Measurements from ENCODE around the gene IBTK.
"Not testable (repeated sequence)": the region's sequence is repeated elsewhere in the genome, so short reads cannot be mapped to it uniquely, and the experiment has no call there.

The IBTK gene

DNA sequence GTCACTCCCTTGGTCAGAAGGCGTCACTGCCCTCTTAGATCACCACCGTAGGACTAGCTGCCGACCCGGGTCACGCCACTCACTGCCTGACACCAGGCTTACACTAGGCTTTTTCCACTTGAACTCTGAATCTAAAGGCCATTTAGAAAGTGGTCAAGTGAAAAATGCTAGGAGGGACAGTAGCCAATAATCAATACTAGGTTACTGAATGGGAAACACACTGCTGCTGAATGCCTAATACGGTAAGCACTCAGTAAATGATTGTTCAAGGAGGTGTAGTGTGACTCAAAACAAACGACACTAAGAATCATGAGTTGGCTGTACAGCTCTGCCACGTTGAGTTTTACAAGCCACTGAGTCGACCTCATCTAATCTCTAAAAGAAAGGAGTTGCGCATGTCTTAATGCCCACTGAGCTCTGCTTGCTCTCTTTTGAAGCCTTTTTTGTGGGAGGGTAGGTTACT is 760 bp upstream of the IBTK start:
- FAIRE-seq: no peak

DNA sequence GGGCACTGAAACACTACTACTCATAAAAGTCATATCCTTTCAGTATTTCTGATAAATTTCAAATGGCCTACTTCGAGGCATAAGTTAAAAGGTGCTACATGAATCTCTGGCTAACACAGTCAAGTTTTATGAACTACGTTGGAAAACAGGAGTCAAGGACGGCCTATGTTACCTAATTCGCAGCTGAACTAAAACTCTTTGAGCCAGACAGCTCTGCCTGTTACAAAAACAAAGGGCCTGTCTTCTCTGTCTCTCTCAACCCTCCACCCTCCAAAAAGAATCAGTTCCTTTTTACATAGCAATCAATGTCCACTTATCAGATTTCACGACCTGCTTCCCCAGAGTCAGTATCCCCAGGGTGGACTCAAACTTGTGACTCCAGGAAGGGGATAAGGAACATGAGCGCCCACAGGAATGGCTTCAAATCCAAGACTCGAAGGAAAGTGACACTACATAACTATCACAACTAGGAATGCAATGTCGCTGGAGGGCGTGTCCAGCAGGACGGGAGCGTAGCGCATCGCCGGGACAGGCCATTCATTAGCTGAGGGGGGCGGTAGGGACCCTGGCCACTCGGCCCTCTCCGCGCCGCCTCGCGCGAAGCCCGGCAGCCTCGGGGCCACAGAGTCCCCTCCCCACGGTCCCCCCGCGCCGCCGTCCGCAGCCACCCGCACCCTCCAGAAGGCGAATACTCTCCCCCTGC is 591 bp downstream of the IBTK start:
- DNase-seq (ENCODE audit: insufficient read length, low spot score): peak; percentile 54
- FAIRE-seq: no peak

More for the DNA sequence above, 760 bp upstream of the IBTK start:
- no peak for DNase-seq (ENCODE audit: insufficient read length, low spot score)

DNA sequence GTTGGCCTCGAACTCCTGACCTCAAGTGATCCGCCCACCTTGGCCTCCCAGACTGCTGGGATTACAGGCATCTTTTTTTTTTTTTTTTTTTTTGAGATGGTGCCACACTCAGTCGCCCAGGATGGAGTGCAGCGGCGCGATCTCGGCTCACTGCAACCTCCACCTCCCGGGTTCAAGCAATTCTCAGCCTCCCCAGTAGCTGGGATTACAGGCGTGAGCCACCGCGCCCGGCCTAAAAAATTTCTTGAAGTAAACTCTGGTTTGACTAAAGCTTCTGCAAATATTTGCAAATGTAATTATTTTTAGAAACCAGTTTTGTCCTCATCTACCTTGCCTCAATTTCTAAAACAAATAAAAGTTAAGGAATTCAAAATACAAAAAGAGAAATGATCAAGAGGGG is 1.2 kb downstream of the IBTK start:
- no peak for DNase-seq (ENCODE audit: insufficient read length, low spot score)

DNA sequence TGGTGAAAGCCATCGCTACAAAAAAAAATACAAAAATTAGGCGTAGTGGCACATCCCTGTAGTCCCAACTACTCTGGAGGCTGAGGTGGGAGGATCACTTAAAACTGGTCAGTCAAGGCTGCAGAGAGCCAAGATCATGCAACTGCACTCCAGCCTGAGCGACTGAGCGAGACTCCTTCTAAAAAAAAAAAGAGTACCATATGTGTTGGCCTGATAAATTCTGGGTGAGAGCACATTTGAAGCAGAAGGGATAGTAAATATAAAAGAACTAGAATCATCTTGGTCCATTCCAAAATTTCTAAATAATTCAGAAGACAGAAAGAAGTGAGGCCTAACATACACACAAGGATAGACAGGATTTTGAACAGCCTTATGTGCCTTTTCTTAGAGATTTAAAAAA is 2.2 kb downstream of the IBTK start:
- DNase-seq (ENCODE audit: insufficient read length, low spot score) (no peak), FAIRE-seq (no peak)

More for the DNA sequence above, 1.2 kb downstream of the IBTK start:
- FAIRE-seq: no peak

DNA sequence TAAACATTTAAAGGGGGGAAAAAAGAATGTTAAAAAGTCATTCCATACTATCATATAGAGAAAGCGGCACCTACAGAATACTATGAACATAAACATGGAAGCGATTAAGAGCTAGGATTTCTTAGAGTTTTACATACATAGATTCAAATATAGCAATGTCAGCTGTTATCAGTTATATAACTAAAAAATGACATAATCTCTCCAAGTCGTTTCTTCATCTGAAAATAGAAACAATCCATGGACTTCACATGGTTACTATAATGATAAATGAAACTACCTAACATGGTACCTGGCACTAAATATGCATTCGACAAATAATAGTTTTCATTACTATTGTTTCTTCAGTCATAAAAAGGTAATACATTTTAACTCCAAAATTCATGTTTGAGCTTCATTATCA is 3.7 kb downstream of the IBTK start:
- DNase-seq (ENCODE audit: insufficient read length, low spot score): no peak
- no peak for FAIRE-seq

DNA sequence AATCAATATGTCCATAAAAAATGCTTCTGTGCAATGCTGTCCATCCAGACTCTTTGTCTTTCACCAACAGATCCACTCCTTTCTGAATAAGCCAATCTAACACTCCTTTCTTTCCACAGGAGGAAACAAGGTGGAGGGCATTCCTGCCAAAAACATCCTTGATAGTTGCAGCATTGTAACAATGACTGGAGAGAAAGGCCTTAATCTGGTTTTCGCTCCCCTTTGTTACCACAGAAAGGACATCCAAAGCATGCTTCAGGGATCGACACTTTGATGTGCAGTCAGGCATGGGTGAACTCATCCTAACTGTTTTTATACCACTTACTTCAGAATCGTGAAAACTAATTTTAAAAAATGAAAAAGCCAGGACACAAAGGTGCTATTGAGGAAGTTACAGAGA is 7.4 kb downstream of the IBTK start:
- DNase-seq (ENCODE audit: insufficient read length, low spot score): no peak
- no peak for FAIRE-seq

DNA sequence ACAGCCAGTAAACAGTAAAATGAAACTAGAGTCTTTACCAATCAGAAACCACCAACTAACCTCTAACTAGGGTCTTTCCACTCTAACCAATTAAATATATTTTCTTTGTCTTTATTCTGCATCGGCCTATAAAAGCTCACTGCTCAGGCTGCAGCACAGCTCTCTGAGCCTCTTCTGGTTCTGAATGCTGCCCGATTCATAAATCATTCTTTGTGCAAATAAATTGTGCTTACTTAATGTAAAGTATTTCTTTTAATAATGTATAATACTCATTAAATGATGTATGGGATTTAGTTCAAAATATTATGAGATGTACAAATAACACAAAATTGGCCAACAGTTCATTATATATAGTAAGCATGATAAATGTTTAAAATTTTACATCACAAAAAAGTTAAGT is 7.9 kb downstream of the IBTK start:
- no peak for DNase-seq (ENCODE audit: insufficient read length, low spot score)
- no peak for FAIRE-seq

DNA sequence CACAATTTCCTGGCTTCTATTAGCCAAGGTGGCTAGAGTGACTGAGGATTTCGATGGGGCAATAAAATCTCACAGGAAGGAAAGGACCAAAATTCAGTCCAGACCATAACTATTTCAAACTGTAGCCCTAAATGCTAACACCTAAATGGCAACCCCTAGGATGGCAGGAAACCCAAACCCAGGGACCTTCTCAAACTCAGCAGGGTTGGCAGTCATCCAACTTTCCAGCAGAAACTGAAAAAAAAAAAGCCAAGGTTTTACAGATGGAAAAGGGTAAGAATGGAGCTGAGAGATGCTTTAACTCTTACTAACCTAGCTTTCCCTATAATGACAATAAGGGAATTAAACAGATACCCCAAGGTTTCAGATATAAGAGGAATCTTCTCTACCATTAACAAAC is 10.5 kb downstream of the IBTK start:
- no peak for FAIRE-seq
- DNase-seq (ENCODE audit: insufficient read length, low spot score): no peak

DNA sequence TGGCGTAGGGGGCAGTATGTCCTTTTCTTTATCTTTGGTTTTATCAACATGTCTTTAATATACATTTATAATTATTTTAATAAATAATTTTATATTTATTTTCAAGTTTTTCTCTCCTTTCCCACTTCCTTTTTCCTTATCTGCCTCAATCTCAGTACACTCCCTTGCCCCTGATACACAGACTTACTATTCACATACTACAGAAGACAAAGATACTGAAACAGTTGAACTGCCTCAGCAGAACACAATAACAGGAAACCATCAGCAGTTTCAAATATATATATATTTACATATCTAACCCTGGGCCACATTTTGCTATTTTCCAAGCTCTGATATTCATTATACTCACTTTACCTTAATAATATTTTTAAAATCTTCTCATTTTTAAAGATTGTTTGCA is 19.8 kb downstream of the IBTK start:
- FAIRE-seq: no peak
- DNase-seq (ENCODE audit: insufficient read length, low spot score): no peak

DNA sequence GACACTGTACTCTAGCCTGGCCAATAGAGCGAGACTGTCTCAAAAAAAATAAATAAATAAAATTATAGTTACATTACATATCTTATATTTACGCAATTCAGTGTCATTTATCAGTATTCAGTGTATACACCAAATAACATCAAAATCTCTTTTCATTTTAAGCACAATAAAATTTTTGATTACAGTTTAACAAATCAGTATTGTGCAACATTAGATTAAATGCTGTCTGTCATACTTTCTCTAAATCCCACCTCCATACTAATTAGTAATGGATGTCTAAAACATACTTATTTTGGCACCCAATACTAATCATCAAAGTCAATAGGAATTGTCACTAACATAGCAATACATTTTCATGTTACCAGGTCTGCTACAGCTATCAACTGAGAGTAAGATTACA is 27.4 kb downstream of the IBTK start:
- FAIRE-seq: no peak
- no peak for DNase-seq (ENCODE audit: insufficient read length, low spot score)

DNA sequence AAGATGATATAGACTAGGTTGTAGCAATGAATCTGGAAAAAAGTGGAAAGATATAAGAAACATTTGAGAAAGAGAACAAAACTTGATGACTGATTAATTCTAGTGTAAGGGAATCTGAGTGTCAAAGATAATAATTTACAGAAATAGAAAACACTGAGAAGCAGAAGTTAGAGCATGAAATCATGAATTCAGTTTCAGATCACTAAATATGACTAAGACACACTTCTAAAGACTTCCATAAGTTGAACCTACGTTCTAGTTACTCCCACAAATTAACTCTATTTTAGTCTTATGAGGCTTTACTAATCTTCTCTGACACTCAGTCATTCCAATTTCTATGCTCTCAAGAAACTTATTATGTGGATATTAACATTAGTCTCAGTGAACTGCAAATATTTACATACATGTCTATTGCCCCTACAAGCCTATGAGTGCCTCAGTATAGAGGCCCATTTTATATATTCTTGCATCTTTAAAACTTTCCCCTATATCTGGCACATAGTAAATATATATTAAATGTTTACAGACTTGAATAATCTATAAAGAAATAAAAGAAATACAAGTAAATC is 30.4 kb downstream of the IBTK start:
- DNase-seq (ENCODE audit: insufficient read length, low spot score): no peak
- no peak for FAIRE-seq

DNA sequence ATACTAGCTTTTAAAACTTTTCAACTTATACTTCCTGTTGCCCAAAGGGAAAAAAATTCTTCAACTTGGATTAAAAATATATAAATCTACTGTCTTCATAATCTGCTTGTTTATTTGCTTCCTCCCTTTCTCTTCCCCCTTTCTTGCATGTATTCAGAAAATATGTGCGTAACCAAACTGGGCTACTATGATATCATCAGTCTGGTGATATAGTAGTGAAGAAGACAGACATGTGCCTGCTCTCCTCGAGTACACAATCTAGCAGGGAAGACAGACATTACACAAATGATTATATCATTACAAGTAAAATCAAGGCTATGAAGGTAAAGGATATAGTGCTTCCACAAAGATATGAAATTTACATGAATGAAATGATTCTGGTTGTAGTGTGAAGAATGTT is 31.0 kb downstream of the IBTK start:
- FAIRE-seq (no peak), DNase-seq (ENCODE audit: insufficient read length, low spot score) (no peak)

DNA sequence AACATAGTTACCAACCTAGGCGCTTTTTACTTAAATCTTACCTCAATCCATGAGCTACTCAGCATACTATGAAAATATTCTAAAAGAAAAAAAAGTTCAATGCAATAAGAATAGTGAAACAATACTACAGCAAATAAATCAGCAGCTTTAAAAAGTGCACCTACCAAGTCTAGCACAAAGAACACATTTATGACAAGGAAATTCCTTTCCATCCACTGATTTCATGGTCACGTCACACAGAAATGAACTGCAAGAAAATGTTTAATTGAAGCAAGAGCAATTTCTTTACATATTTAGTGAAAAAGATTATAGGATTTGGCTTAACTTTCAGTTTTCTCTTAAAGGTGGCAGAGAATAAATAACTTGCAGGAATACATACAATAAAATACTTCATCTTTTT is 36.2 kb downstream of the IBTK start:
- DNase-seq (ENCODE audit: insufficient read length, low spot score) (no peak), FAIRE-seq (no peak)

DNA sequence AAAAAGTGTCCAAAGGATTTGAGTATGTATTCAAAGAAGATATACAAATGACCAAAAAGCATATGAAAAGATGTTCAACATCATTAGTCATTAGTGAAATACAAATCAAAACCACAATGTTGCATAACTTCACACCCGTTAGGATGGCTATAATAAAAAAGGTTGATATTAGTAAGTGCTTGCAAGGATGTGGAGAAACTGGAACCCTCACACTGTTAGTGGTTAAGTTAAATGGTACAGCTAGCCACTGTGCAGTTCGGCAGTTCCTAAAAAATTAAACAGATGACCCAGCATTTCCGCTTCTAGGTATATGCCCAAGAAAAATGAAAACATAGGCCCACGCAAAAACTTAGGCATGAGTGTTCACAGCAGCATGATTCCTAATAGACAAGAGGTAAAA is 38.6 kb downstream of the IBTK start:
- FAIRE-seq: no peak
- no peak for DNase-seq (ENCODE audit: insufficient read length, low spot score)

DNA sequence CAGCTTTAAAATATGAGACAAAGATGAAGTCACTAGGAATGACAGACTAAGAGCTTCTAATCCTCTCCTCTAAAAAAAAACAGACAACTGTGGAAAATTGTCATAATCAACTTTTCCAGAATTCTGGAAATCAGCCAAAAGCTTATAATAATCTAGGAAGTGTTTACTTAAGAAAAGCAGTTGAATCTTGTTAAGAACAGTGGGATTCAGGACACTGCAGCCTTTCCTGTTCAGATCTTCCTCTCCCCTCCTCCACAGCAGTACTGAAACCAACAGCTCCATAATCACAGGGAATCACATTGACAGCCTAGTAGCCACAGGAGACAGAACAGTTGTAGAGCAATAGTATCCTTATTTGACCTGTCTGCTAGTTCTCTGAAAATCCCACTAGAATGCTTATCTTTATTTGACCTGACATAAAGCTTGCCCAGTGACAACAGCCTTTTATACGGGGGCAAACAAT is 41.6 kb downstream of the IBTK start:
- FAIRE-seq: no peak
- DNase-seq (ENCODE audit: insufficient read length, low spot score): no peak

DNA sequence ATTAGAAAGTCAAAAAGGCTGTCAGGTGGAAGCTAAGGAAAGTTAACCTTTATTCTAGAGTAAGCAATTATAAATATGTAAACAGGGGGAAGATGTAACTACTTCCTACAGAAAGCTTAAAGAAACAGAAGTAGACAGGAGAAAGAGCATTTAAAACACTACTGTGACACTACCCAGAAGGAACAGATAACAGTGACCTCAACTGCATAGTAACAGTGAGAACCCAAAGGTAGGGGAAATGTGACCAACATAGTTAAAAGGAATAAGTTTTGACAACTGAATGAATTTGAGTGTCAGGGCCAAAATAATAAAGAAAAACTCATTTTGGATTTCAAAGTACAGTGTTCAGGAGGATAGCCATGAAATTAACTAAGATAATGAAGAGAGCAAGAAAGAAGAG is 43.5 kb downstream of the IBTK start:
- DNase-seq (ENCODE audit: insufficient read length, low spot score) (no peak), FAIRE-seq (no peak)

DNA sequence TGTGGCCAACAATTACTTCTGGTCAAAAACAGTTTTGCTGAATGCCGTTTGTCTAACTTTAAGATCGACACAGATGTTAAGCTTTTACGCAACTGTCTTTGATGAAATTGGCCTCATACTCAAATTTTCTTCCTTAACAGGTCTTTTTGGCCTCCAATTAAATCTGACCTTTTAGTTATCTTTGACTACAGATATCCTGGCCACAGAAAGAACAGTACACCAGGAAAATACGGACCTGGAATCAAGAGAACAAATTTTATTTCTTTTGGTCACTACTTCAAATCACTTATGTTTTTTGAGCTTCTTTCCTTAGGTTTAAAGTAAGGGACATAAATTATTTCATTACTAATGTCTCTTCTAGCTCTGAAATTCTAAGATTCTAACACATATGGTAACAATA is 49.8 kb downstream of the IBTK start:
- no peak for FAIRE-seq
- DNase-seq (ENCODE audit: insufficient read length, low spot score): no peak

DNA sequence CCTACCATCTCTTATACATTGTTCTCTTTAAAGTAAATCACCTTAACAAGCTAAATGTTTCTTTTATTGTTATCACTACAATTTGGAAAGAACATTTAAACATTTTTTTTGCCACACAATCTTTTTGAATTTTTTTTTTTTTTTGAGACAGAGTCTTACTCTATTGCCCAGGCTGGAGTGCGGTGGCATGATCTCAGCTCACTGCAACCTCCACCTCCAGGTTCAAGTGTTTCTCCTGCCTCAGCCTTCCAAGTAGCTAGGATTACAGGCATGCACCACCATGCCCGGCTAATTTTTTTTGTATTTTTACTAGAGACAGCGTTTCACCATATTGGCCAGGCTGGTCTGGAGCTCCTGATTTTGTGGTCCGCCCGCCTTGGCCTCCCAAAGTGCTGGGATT is 50.3 kb downstream of the IBTK start:
- not testable (repeated sequence) for FAIRE-seq; DNase-seq (ENCODE audit: insufficient read length, low spot score)

DNA sequence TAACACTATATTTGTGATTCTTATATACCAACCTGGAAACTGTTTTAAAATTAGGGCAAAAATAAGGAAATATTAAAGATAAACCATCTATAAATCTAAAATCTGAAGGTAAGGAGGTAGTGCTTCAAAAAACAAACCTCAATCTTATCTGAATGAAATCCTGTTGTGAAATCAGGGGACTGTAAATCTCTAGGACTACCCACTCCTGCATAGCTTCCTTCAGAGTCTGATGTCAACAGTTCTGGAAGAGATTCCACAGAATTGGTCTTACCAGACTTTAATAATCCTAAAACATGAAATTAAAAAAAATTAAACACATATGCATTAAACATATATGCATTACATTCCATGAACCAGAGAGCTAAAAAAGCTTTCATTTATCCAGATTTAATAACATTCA is 51.4 kb downstream of the IBTK start:
- DNase-seq (ENCODE audit: insufficient read length, low spot score) (no peak), FAIRE-seq (no peak)

DNA sequence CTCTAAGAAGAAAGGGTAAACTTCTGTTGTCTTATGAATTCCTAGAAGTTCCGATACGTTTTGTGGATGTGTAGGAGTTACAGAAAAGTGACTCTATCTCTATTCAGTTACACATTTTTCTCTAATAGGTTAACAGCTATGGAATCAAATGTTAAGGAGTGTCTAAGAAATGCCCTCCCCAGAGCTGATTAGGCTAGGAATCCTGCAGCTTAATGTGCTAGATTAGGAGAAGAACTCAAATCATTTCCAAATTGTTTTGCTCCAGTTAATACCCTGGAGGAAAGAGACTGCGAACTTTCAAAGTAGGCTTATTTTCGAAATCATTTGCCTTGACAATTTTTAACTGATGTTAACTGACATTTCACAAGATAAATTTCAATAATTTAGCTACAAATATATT is 51.9 kb downstream of the IBTK start:
- FAIRE-seq (no peak), DNase-seq (ENCODE audit: insufficient read length, low spot score) (no peak)

DNA sequence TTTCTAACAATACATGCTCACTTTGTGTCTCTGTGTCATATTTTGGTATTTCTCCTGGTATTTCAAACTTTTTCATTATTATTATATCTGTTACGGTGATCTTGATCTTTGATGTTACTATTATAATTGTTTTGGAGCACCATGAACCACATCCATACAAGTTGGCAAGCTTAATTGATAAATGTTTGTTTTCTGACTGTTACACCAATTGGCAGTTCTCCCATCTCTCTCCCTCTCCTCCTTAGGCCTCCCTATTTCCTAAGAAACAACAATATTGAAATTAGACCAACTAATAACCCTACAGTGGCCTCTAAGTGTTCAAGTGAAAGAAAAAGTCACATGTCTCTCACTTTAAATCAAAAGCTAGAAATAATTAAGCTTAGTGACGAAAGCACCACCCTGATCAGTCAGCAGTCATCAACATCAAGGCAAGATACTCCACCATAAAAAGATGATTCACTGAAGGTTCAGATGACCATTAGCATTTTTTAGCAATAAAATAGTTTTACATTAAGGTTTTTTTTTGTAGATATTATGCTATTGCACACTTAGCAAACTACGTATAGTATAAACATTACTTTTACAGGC is 61.5 kb downstream of the IBTK start:
- DNase-seq (ENCODE audit: insufficient read length, low spot score) (no peak), FAIRE-seq (no peak)

DNA sequence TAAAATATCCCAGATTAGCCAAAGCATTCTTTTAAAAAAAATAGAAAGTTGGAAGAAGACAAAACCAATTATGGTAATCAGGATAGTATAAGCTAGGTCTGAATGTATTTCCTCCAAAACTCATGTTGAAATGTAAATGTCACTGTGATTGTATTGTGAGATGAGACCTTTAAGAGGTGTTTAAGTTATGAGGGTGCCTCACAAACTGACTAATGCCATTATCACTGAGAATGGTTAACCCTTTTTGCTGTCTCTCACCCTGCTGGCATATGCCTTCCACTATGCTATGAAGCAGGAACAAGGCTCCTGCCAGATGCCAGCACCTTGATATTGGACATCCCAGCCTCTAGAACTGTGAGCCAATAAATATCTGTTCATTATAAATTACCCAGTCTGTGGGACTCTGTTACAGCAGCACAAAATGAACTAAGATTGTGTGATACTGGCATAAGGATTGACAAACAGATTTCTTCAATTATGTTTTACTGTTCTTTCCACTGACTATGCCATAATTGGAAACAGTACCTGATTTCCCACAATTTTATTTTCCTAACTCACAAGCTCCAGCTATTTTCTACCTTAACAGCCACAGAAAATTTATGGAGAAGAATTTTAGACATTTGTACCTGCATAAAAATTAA is 63.8 kb downstream of the IBTK start:
- peak; percentile 28 for FAIRE-seq
- no peak for DNase-seq (ENCODE audit: insufficient read length, low spot score)

Measured in HTR-8/SVneo (cell line).